SK-N-SH treated with all-trans-retinoic acid at 6 μM for 48 hours (cell line): ENCODE measurements around the gene RETREG1.

Experiments
- ATAC-seq: fragments of 200-7000 bp; cut with Tn5 transposase; 3 replicates; pipeline ENCODE4 v1.9.1; 2020; ENCODE audit warnings: mild to moderate bottlenecking, moderate library complexity
- ARNTL ChIP-seq: fragments of 450-650 bp; formaldehyde crosslinking; IDR thresholded peaks from 2 replicates; pipeline ENCODE4 v1.5.0; 2020; ENCODE audit warnings: low read depth, mild to moderate bottlenecking, moderate library complexity, borderline replicate concordance
- BACH2 ChIP-seq: fragments of 250-450 bp; sonication (Bioruptor Pico); IDR thresholded peaks from 2 replicates; pipeline ENCODE4 v1.9.0; 2021; ENCODE audit warnings: mild to moderate bottlenecking, borderline replicate concordance
- CSDC2 ChIP-seq: fragments of 250-450 bp; sonication (Bioruptor Pico); IDR thresholded peaks from 2 replicates; pipeline ENCODE4 v1.5.0; 2020; ENCODE audit warnings: mild to moderate bottlenecking, moderate library complexity
- CSRNP3 ChIP-seq: fragments of 250-450 bp; sonication (Bioruptor Pico); IDR thresholded peaks from 2 replicates; pipeline ENCODE4 v1.5.1; 2021; ENCODE audit warnings: mild to moderate bottlenecking, moderate library complexity
- ESRRG ChIP-seq: fragments of 250-450 bp; sonication (Bioruptor Pico); IDR thresholded peaks from 2 replicates; pipeline ENCODE4 v1.6.1; 2021; ENCODE audit warnings: mild to moderate bottlenecking
- GLIS3 ChIP-seq: fragments of 250-450 bp; sonication (Bioruptor Pico); IDR thresholded peaks from 2 replicates; pipeline ENCODE4 v1.5.0; 2020; ENCODE audit warnings: mild to moderate bottlenecking, moderate library complexity
- ISL1 ChIP-seq: fragments of 250-450 bp; sonication (Bioruptor Pico); IDR thresholded peaks from 2 replicates; pipeline ENCODE4 v2.1.2; 2022; ENCODE audit warnings: mild to moderate bottlenecking, moderate library complexity
- OSR1 ChIP-seq: fragments of 250-450 bp; sonication (Bioruptor Pico); IDR thresholded peaks from 2 replicates; pipeline ENCODE4 v1.8.0; 2022; ENCODE audit warnings: moderate library complexity, mild to moderate bottlenecking, inconsistent platforms
- PATZ1 ChIP-seq: fragments of 250-450 bp; sonication (Bioruptor Pico); IDR thresholded peaks from 2 replicates; pipeline ENCODE4 v1.8.0; 2020; ENCODE audit warnings: mild to moderate bottlenecking, moderate library complexity, borderline replicate concordance
- POU6F1 ChIP-seq: fragments of 250-450 bp; sonication (Bioruptor Pico); IDR thresholded peaks from 2 replicates; pipeline ENCODE4 v1.8.0; 2021; ENCODE audit warnings: low read depth, mild to moderate bottlenecking, moderate library complexity, borderline replicate concordance
- PPARA ChIP-seq: fragments of 250-450 bp; sonication (Bioruptor Pico); IDR thresholded peaks from 2 replicates; pipeline ENCODE4 v1.5.0; 2020; ENCODE audit warnings: mild to moderate bottlenecking, borderline replicate concordance
- RARB ChIP-seq: fragments of 250-450 bp; sonication (Bioruptor Pico); IDR thresholded peaks from 2 replicates; pipeline ENCODE4 v1.8.0; 2021; ENCODE audit warnings: mild to moderate bottlenecking, moderate library complexity
- SNAI2 ChIP-seq: fragments of 250-450 bp; sonication (Bioruptor Pico); IDR thresholded peaks from 2 replicates; pipeline ENCODE4 v1.5.0; 2020; ENCODE audit warnings: mild to moderate bottlenecking, moderate library complexity
- TCF4 ChIP-seq: fragments of 250-450 bp; sonication (Bioruptor Pico); IDR thresholded peaks from 2 replicates; pipeline ENCODE4 v1.8.0; 2021; ENCODE audit warnings: mild to moderate bottlenecking, moderate library complexity, borderline replicate concordance
- TOX ChIP-seq: fragments of 250-450 bp; sonication (Bioruptor Pico); IDR thresholded peaks from 2 replicates; pipeline ENCODE4 v1.8.0; 2021; ENCODE audit warnings: mild to moderate bottlenecking, moderate library complexity, borderline replicate concordance
- TSHZ2 ChIP-seq: fragments of 250-450 bp; sonication (Bioruptor Pico); IDR thresholded peaks from 2 replicates; pipeline ENCODE4 v1.5.0; 2020; ENCODE audit warnings: mild to moderate bottlenecking, moderate library complexity
- ZC3H10 ChIP-seq: fragments of 250-450 bp; sonication (Bioruptor Pico); IDR thresholded peaks from 2 replicates; pipeline ENCODE4 v1.5.1; 2021; ENCODE audit warnings: mild to moderate bottlenecking, moderate library complexity
- ZFP3 ChIP-seq: fragments of 250-450 bp; sonication (Bioruptor Pico); IDR thresholded peaks from 2 replicates; pipeline ENCODE4 v1.5.0; 2020; ENCODE audit warnings: mild to moderate bottlenecking, moderate library complexity
- ZFP30 ChIP-seq: fragments of 450-650 bp; formaldehyde crosslinking; IDR thresholded peaks from 2 replicates; pipeline ENCODE4 v1.5.0; 2022; ENCODE audit warnings: mild to moderate bottlenecking, moderate library complexity
- ZNF565 ChIP-seq: fragments of 450-650 bp; formaldehyde crosslinking; conservative IDR thresholded peaks from 2 replicates; pipeline ENCODE4 v1.5.0; 2020; ENCODE audit warnings: low read depth, mild to moderate bottlenecking, moderate library complexity
- ZNF70 ChIP-seq: fragments of 450-650 bp; formaldehyde crosslinking; IDR thresholded peaks from 2 replicates; pipeline ENCODE4 v1.5.0; 2020; ENCODE audit warnings: mild to moderate bottlenecking, moderate library complexity
- ZNF8 ChIP-seq: fragments of 450-650 bp; formaldehyde crosslinking; IDR thresholded peaks from 2 replicates; pipeline ENCODE4 v1.5.0; 2020; ENCODE audit warnings: mild to moderate bottlenecking, moderate library complexity

Gene RETREG1

GRCh38 chr5:16519435-16519834, 97.4 kb downstream of the RETREG1 start:
- no peak for ATAC-seq
- TF ChIP-seq POU6F1 (CRISPR knock-in tag) (no peak), ZC3H10 (CRISPR knock-in tag) (no peak), TOX (CRISPR knock-in tag) (no peak), SNAI2 (no peak), GLIS3 (no peak), ZFP3 (CRISPR knock-in tag) (no peak), OSR1 (CRISPR knock-in tag) (no peak), CSRNP3 (CRISPR knock-in tag) (no peak), PATZ1 (no peak), PPARA (CRISPR knock-in tag) (no peak), ZNF565 (CRISPR knock-in tag) (no peak), ISL1 (no peak), TCF4 (no peak), ZNF8 (CRISPR knock-in tag) (no peak), CSDC2 (CRISPR knock-in tag) (no peak), ZFP30 (CRISPR knock-in tag) (no peak)

GRCh38 chr5:16518606-16519005, 98.2 kb downstream of the RETREG1 start:
- ATAC-seq, result no peak
- no peak for TF ChIP-seq TCF4
- no peak for TF ChIP-seq TOX (CRISPR knock-in tag)
- TF ChIP-seq BACH2 (CRISPR knock-in tag), result no peak
- no peak for TF ChIP-seq ZFP3 (CRISPR knock-in tag)

- no peak for TF ChIP-seq ISL1
- ATAC-seq, result no peak
Measured at GRCh38 chr5:16515532-16515931, 101.3 kb downstream of the RETREG1 start.

GRCh38 chr5:16510098-16510497, 106.7 kb downstream of the RETREG1 start:
- ATAC-seq, result no peak
- no peak for TF ChIP-seq POU6F1 (CRISPR knock-in tag)
- TF ChIP-seq CSDC2 (CRISPR knock-in tag), result no peak
- TF ChIP-seq ZFP3 (CRISPR knock-in tag), result no peak
- TF ChIP-seq ZNF8 (CRISPR knock-in tag), result no peak
- no peak for TF ChIP-seq ARNTL (CRISPR knock-in tag)
- no peak for TF ChIP-seq TOX (CRISPR knock-in tag)
- no peak for TF ChIP-seq RARB (CRISPR knock-in tag)
- no peak for TF ChIP-seq TSHZ2 (CRISPR knock-in tag)
- TF ChIP-seq ZNF70 (CRISPR knock-in tag), result no peak
- no peak for TF ChIP-seq OSR1 (CRISPR knock-in tag)
- TF ChIP-seq ESRRG, result no peak
- no peak for TF ChIP-seq ZC3H10 (CRISPR knock-in tag)
- no peak for TF ChIP-seq TCF4
